Prostate gland (tissue), 2 donors: ENCODE data around the gene CLDN7.

ENCODE experiments used
- CTCF ChIP-seq, 4 experiments: fragments of 200-600 bp in 2 of 4; fragments of 450-650 bp in 2 of 4; sonication (generic) in 2 of 4; IDR thresholded peaks; 1 replicate in 3 of 4; 2 replicates in 1 of 4; pipeline ENCODE4 v1.5.1; 2016 to 2019; ENCODE audit warnings: antibody characterized with exemption in 4 of 4, mild to moderate bottlenecking in 2 of 4, moderate library complexity in 2 of 4
- POLR2A ChIP-seq: fragments of 450-650 bp; IDR thresholded peaks from one replicate; pipeline ENCODE4 v1.6.1; 2016; ENCODE audit warnings: antibody characterized with exemption, mild to moderate bottlenecking
- POLR2AphosphoS5 ChIP-seq: sonication (generic); formaldehyde crosslinking; IDR thresholded peaks from one replicate; pipeline ENCODE4 v1.6.1; 2017; ENCODE audit warnings: antibody characterized with exemption

- TF ChIP-seq CTCF (IDR thresholded peaks at IDR 0.05) (no peak), POLR2AphosphoS5 (no peak), POLR2A (no peak)
These were observed 45.8 kb downstream of the CLDN7 start for GRCh38 chr17:7216242-7217112.
